Body of pancreas (tissue), 4 donors: ENCODE results near the gene RALGPS2.

ENCODE experiments used
- POLR2A ChIP-seq, 3 donors: fragments of 450-650 bp; IDR thresholded peaks; one replicate each; pipeline ENCODE4 v1.6.1; 2016; ENCODE audit warnings: antibody characterized with exemption in 3 of 3, mild to moderate bottlenecking in 2 of 3
- TF ChIP-seq, protein P1 (sequence below), 7 experiments: fragments of 450-650 bp in 4 of 7; fragments of 200-600 bp in 3 of 7; sonication (generic) in 3 of 7; IDR thresholded peaks; one replicate each; pipeline ENCODE4 v1.5.1; 2016 to 2019; ENCODE audit warnings: antibody characterized with exemption in 7 of 7

DNA sequence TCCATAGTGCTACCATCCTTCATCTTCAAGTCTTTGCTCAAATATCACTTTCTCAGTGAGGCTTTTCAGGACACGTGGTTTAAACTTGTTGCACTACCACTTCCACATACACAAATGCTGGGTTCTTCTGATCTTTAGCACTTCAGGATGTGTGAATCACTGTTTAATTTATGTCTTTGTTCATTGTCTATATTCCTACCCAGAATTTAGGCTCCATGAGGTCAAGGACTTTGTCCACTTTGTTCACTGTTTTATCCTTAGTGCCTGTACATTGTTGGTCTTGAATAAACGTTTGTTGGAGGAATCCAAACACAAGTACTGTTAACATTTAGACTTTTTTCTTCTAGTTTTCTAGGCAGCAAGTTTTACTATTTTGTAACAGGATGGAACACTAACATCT, 42.6 kb upstream of the RALGPS2 start:
- TF ChIP-seq, protein P1, sequence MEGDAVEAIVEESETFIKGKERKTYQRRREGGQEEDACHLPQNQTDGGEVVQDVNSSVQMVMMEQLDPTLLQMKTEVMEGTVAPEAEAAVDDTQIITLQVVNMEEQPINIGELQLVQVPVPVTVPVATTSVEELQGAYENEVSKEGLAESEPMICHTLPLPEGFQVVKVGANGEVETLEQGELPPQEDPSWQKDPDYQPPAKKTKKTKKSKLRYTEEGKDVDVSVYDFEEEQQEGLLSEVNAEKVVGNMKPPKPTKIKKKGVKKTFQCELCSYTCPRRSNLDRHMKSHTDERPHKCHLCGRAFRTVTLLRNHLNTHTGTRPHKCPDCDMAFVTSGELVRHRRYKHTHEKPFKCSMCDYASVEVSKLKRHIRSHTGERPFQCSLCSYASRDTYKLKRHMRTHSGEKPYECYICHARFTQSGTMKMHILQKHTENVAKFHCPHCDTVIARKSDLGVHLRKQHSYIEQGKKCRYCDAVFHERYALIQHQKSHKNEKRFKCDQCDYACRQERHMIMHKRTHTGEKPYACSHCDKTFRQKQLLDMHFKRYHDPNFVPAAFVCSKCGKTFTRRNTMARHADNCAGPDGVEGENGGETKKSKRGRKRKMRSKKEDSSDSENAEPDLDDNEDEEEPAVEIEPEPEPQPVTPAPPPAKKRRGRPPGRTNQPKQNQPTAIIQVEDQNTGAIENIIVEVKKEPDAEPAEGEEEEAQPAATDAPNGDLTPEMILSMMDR (IDR thresholded peaks at IDR 0.05) = no peak
- no peak for TF ChIP-seq POLR2A (IDR thresholded peaks at IDR 0.05)
